Endometrium (tissue), 2 donors: ENCODE data around the gene GNAO1.

Experiments used
- FAIRE-seq: peaks from 2 replicates; lab custom pipeline; 2012; peaks lifted over from hg19 to GRCh38; lab: Jason Lieb, UNC
- donor health status: control.
- donor health status: control.

GNAO1 gene

GRCh38 chr16:56294014-56294413 lies 102.7 kb downstream of the GNAO1 start:
- FAIRE-seq, result no peak

- FAIRE-seq, result no peak
Measured at GRCh38 chr16:56294579-56294978, 103.3 kb downstream of the GNAO1 start.

GRCh38 chr16:56295059-56295665 lies 103.9 kb downstream of the GNAO1 start:
- no peak for FAIRE-seq

- FAIRE-seq, result no peak
Measured at GRCh38 chr16:56295739-56296527, 104.6 kb downstream of the GNAO1 start.

GRCh38 chr16:56297684-56298083 lies 106.4 kb downstream of the GNAO1 start:
- peak; percentile 33 for FAIRE-seq

- FAIRE-seq, result no peak
Measured at GRCh38 chr16:56298116-56298515, 106.8 kb downstream of the GNAO1 start.

- no peak for FAIRE-seq
Measured at GRCh38 chr16:56298948-56299596, 107.8 kb downstream of the GNAO1 start.

- FAIRE-seq, result no peak
Measured at GRCh38 chr16:56300242-56300623, 108.9 kb downstream of the GNAO1 start.

GRCh38 chr16:56300891-56301850 lies 109.9 kb downstream of the GNAO1 start:
- peak; percentile 18 for FAIRE-seq

GRCh38 chr16:56302506-56302905 lies 111.2 kb downstream of the GNAO1 start:
- no peak for FAIRE-seq

GRCh38 chr16:56303066-56303715 lies 111.9 kb downstream of the GNAO1 start:
- no peak for FAIRE-seq

- FAIRE-seq, result no peak
Measured at GRCh38 chr16:56303880-56304279, 112.6 kb downstream of the GNAO1 start.

GRCh38 chr16:56305956-56306565 lies 114.8 kb downstream of the GNAO1 start:
- no peak for FAIRE-seq

GRCh38 chr16:56306690-56307533 lies 115.6 kb downstream of the GNAO1 start:
- no peak for FAIRE-seq

GRCh38 chr16:56307534-56307873 lies 116.2 kb downstream of the GNAO1 start:
- no peak for FAIRE-seq

GRCh38 chr16:56309008-56309407 lies 117.7 kb downstream of the GNAO1 start:
- no peak for FAIRE-seq

- FAIRE-seq, result no peak
Measured at GRCh38 chr16:56310690-56311089, 119.4 kb downstream of the GNAO1 start.

GRCh38 chr16:56311208-56312027 lies 120.1 kb downstream of the GNAO1 start:
- FAIRE-seq, result no peak

- FAIRE-seq, result no peak
Measured at GRCh38 chr16:56312028-56312300, 120.7 kb downstream of the GNAO1 start.

GRCh38 chr16:56312556-56312955 lies 121.3 kb downstream of the GNAO1 start:
- FAIRE-seq, result no peak
